ENCODE measurements around the gene FARP1. TPM values are rescaled to one million over a fixed set of nuclear protein-coding genes. Genes with fewer than 3 reads are reported as not detected.

Gene FARP1
- total RNA-seq, 1 donor from 2014 or later = 278 TPM

GRCh38 chr13:98493042-98493712, 350.3 kb downstream of the FARP1 start:
- Mint-ChIP-seq H3K4me1 (ENCODE audit: low read depth) (peaks cover 34% of the 10 kb centered on the region), H3K9me3 (ENCODE audit: low read depth) (no peaks in the 10 kb centered on the region), H3K27me3 (no peaks in the 10 kb centered on the region), H3K36me3 (ENCODE audit: insufficient read depth) (peaks cover 6% of the 10 kb centered on the region), H3K4me3 (ENCODE audit: low read depth) (no peak overlapping the region), H3K27ac (peak overlapping the region; percentile 86)
- no peak for DNase-seq (ENCODE audit: low spot score, unreplicated experiment)
- no peak for TF ChIP-seq CTCF (IDR thresholded peaks at IDR 0.05; ENCODE audit: unreplicated experiment)

DNA sequence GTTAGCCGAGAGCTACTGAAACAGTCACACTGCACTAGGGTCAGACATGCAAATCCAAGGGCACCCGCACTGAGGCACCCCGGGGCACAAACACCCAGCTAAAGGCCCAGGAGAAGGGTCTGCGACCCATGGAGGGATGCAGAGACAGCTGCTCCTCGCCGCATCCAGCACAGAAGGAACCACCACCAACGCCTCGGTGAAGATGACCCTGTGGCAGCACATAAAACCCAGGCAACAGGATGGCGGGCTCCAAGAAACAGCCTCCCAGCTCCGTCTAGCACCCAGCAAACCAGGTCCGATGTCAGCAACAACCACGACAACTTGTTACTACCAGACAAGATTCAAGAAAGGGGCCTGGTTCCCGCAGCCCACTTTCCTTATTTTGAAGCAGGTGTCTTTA, 351.9 kb downstream of the FARP1 start:
- Mint-ChIP-seq H3K27me3 (no peaks in the 10 kb centered on the region), H3K36me3 (ENCODE audit: insufficient read depth) (peaks cover 15% of the 10 kb centered on the region), H3K4me1 (ENCODE audit: low read depth) (peaks cover 27% of the 10 kb centered on the region), H3K9me3 (ENCODE audit: low read depth) (no peaks in the 10 kb centered on the region), H3K4me3 (ENCODE audit: low read depth) (no peak overlapping the region), H3K27ac (peak overlapping the region; percentile 76)
- DNase-seq (ENCODE audit: low spot score, unreplicated experiment) = no peak
- TF ChIP-seq CTCF (IDR thresholded peaks at IDR 0.05; ENCODE audit: unreplicated experiment) = no peak

DNA sequence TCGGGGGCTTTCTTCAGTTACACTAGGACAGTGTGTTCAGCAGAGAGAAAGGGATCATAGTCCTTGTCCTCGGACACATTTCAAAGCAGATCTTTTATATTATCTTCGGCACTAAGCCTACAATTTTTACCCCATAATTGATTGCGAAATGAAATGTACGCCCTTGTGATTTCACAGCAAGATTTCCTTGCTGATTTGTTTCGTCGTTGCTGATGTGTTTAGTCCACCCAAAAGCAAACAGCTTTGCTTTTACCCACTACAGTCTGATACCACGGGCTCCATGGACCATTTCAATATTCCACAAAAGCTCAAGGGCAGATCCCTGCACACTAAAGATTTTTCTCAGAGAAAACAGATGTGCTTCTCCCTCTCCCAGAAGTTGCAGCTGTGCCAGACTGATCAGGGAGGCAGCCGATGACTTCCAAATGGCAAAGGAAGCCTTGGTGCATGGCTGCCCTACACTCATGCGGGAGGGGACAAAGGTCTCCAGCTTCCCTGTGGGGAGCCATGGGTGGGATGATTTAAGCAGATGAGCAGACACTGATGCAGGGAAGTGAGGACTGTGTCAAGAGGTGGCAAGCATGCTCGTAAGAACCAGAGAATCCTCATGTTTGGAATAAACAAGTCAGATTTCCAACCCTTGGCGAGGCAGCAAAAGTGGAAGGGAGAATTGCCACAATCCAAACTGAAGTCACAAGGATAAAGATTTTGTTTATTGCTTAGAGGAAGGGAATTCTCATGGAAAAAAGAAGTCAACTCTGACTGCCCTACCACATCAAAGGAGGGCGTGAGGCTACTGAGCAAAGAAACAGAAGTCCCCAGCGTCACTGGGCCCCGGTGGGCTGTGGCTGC, 353.0 kb downstream of the FARP1 start:
- Mint-ChIP-seq H3K4me3 (ENCODE audit: low read depth) (no peak overlapping the region), H3K9me3 (ENCODE audit: low read depth) (no peaks in the 10 kb centered on the region), H3K36me3 (ENCODE audit: insufficient read depth) (peaks cover 15% of the 10 kb centered on the region), H3K4me1 (ENCODE audit: low read depth) (peaks cover 17% of the 10 kb centered on the region), H3K27ac (peak overlapping the region; percentile 46), H3K27me3 (no peaks in the 10 kb centered on the region)
- TF ChIP-seq CTCF (IDR thresholded peaks at IDR 0.05; ENCODE audit: unreplicated experiment) = no peak
- DNase-seq (ENCODE audit: low spot score, unreplicated experiment) = no peak

DNA sequence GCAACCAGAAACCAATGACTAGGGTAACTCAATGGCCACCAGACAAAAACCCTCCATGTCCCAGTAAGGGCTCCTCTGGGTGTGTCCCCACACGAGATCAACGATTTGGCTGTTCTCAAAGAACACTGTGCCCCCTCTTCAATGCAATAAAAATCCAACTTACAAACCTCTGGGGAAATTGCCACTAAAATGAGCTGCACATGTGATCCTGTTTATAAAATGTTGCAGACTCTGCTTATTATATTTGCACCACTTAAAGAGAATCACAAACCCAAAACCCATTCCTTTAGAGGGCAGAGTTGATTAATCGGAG, 353.5 kb downstream of the FARP1 start:
- TF ChIP-seq CTCF (IDR thresholded peaks at IDR 0.05; ENCODE audit: unreplicated experiment) = no peak
- Mint-ChIP-seq H3K4me1 (ENCODE audit: low read depth) (peaks cover 15% of the 10 kb centered on the region), H3K4me3 (ENCODE audit: low read depth) (no peak overlapping the region), H3K27me3 (no peaks in the 10 kb centered on the region), H3K36me3 (ENCODE audit: insufficient read depth) (peaks cover 15% of the 10 kb centered on the region), H3K27ac (no peak overlapping the region), H3K9me3 (ENCODE audit: low read depth) (no peaks in the 10 kb centered on the region)
- no peak for DNase-seq (ENCODE audit: low spot score, unreplicated experiment)

DNA sequence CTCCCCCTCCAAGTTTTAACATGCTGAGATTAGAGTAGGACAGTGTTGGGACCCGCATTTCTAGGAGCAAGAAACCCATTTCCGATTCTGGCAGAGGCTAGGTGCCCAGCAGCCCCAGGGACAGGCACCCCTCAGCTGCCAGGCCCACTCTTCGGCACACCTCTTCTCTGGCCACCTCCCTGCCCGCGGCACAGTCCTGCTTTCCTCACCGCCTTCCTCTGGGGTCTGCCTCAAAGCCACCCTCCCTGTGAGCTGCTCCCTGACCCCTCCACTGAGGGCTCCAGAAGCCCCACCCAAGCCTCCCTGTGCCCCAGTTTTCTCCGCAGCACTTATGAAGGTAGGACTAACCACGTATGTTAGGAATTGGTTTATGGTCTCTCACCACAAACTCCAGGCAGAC, 354.1 kb downstream of the FARP1 start:
- no peak overlapping the region for H3K27ac Mint-ChIP-seq
- H3K4me3 Mint-ChIP-seq (ENCODE audit: low read depth) = no peak overlapping the region
- no peaks in the 10 kb centered on the region for H3K27me3 Mint-ChIP-seq
- DNase-seq (ENCODE audit: low spot score, unreplicated experiment) = no peak
- no peak for TF ChIP-seq CTCF (IDR thresholded peaks at IDR 0.05; ENCODE audit: unreplicated experiment)
- H3K36me3 Mint-ChIP-seq (ENCODE audit: insufficient read depth) = peaks cover 15% of the 10 kb centered on the region
- H3K9me3 Mint-ChIP-seq (ENCODE audit: low read depth) = no peaks in the 10 kb centered on the region
- H3K4me1 Mint-ChIP-seq (ENCODE audit: low read depth) = peaks cover 16% of the 10 kb centered on the region
